PC-3 (cell line): ENCODE results near the gene MAST4. TPM values are rescaled to one million over a fixed set of nuclear protein-coding genes. Genes with fewer than 3 reads are reported as not detected.

Experiments used
- ATAC-seq: fragments of 200-7000 bp; cut with Tn5 transposase; 2 replicates; pipeline ENCODE4 v1.9.1; 2020; ENCODE audit warnings: mild to moderate bottlenecking, moderate library complexity
- BruUV-seq: library from RNA; stranded (reverse); fragments of 400-500 nt; replicated peaks from 2 replicates; lab custom pipeline; 2021; lab: Mats Ljungman, UMichigan
- CTCF ChIA-PET: fragments of 300-600 bp; sonication (Branson Sonifier 250); formaldehyde crosslinking; loops from one replicate; lab custom pipeline; 2022; ENCODE audit warnings: antibody characterized with exemption; lab: Charles Lee
- POLR2A ChIA-PET: fragments of 300-600 bp; sonication (Branson Sonifier 250); formaldehyde crosslinking; loops from one replicate; lab custom pipeline; 2022; ENCODE audit warnings: antibody characterized with exemption; ENCODE audit not compliant: unreplicated experiment; lab: Charles Lee
- DNase-seq: peaks from one replicate; pipeline ENCODE4 v3.0.0-alpha.2; 2015
- H2AFZ ChIP-seq: fragments of 300-600 bp; sonication (generic); 2 replicates; pipeline ENCODE4 v1.6.0; 2016; ENCODE audit warnings: antibody characterized with exemption, low read length
- H3F3A ChIP-seq: fragments of 300-600 bp; sonication (generic); one replicate; pipeline ENCODE4 v1.6.0; 2017; ENCODE audit warnings: antibody characterized with exemption, low read length, control low read depth, mild to moderate bottlenecking; ENCODE audit not compliant: unreplicated experiment
- H3K27ac ChIP-seq: fragments of 300-600 bp; sonication (generic); 2 replicates; pipeline ENCODE4 v1.5.1; 2016; ENCODE audit warnings: mild to moderate bottlenecking, low read length
- H3K27me3 ChIP-seq: fragments of 300-600 bp; sonication (generic); 2 replicates; pipeline ENCODE4 v1.6.1; 2016; ENCODE audit warnings: low read length, mixed read lengths
- H3K36me3 ChIP-seq: fragments of 300-600 bp; sonication (generic); 2 replicates; pipeline ENCODE4 v1.6.1; 2016; ENCODE audit warnings: low read depth, mixed run types, low read length, mixed read lengths
- H3K4me1 ChIP-seq: fragments of 300-600 bp; sonication (generic); 2 replicates; pipeline ENCODE4 v1.5.1; 2016; ENCODE audit warnings: low read length; ENCODE audit not compliant: insufficient read depth
- H3K4me2 ChIP-seq: fragments of 300-600 bp; sonication (generic); 2 replicates; pipeline ENCODE4 v1.6.0; 2016; ENCODE audit warnings: low read length
- H3K4me3 ChIP-seq: fragments of 300-600 bp; sonication (generic); 2 replicates; pipeline ENCODE4 v1.5.1; 2016; ENCODE audit warnings: mild to moderate bottlenecking, low read length, mixed read lengths
- H3K79me2 ChIP-seq: fragments of 300-600 bp; sonication (generic); 2 replicates; pipeline ENCODE4 v1.6.1; 2017; ENCODE audit warnings: low read length, mixed read lengths
- H3K9ac ChIP-seq: fragments of 300-600 bp; sonication (generic); 2 replicates; pipeline ENCODE4 v1.6.0; 2016; ENCODE audit warnings: mild to moderate bottlenecking, low read length
- H3K9me2 ChIP-seq: fragments of 300-600 bp; sonication (generic); replicated peaks from 2 replicates; pipeline ENCODE4 v1.6.1; 2016; ENCODE audit warnings: mixed run types, low read length, mixed read lengths
- H3K9me3 ChIP-seq: fragments of 300-600 bp; sonication (generic); 2 replicates; pipeline ENCODE4 v1.6.1; 2016; ENCODE audit warnings: low read length, mixed read lengths
- H4K20me1 ChIP-seq: fragments of 300-600 bp; sonication (generic); 2 replicates; pipeline ENCODE4 v1.6.1; 2016; ENCODE audit warnings: low read length, mixed read lengths
- CTCF ChIP-seq: fragments of 300-600 bp; sonication (generic); conservative IDR thresholded peaks from 2 replicates; pipeline ENCODE4 v1.5.1; 2017; ENCODE audit warnings: antibody characterized with exemption, low read depth, mild to moderate bottlenecking, low read length
- EZH2 ChIP-seq: fragments of 300-600 bp; sonication (generic); IDR thresholded peaks from one replicate; pipeline ENCODE4 v1.6.1; 2017; ENCODE audit warnings: antibody characterized with exemption, mild to moderate bottlenecking, low read length; ENCODE audit not compliant: unreplicated experiment
- EZH2phosphoT487 ChIP-seq: fragments of 300-600 bp; sonication (generic); IDR thresholded peaks from 2 replicates; pipeline ENCODE4 v1.6.1; 2018; ENCODE audit warnings: mild to moderate bottlenecking, antibody characterized with exemption, low read length, borderline replicate concordance
- intact Hi-C: fragments of 100-400 bp; cut with micrococcal nuclease; formaldehyde crosslinking; loops from 2 replicates; pipeline ENCODE4 v1.9.0; 2023
- total RNA-seq: library from RNA; depleted of rRNA; stranded (reverse); fragments of >200 nt; gene quantifications from 2 replicates; pipeline ENCODE4 v1.2.3, GENCODE V29; 2014

The MAST4 gene
- total RNA-seq, 1 experiment from 2014 or later: 7.9 TPM

- Histone ChIP-seq H3K36me3 (no peaks in the 10 kb centered on the region), H3K9me3 (no peaks in the 10 kb centered on the region), H3K4me1 (no peaks in the 10 kb centered on the region), H3F3A (no peaks in the 10 kb centered on the region), H3K27me3 (no peaks in the 10 kb centered on the region), H3K27ac (no peak overlapping the region), H3K9ac (no peak overlapping the region), H3K79me2 (no peaks in the 10 kb centered on the region), H4K20me1 (no peaks in the 10 kb centered on the region), H3K4me2 (no peak overlapping the region), H3K4me3 (no peak overlapping the region), H3K9me2 (no peaks in the 10 kb centered on the region), H2AFZ (no peak overlapping the region)
- POLR2A ChIA-PET: no interaction called here
- no peak for TF ChIP-seq CTCF
- no peak for TF ChIP-seq EZH2phosphoT487
- no peak for TF ChIP-seq EZH2
- intact Hi-C loops: no loop called here
- DNase-seq (no peak), ATAC-seq (no peak)
- CTCF ChIA-PET: no interaction called here
- BruUV-seq: no TSS peak
These were observed 28.7 kb upstream of the MAST4 start for GRCh38 chr5:66567474-66567873.

GRCh38 chr5:66570201-66570600, 26.0 kb upstream of the MAST4 start:
- DNase-seq (no peak), ATAC-seq (no peak)
- Histone ChIP-seq H3K9me2 (no peaks in the 10 kb centered on the region), H3K4me2 (no peak overlapping the region), H3K4me3 (no peak overlapping the region), H4K20me1 (no peaks in the 10 kb centered on the region), H3K4me1 (no peaks in the 10 kb centered on the region), H3F3A (no peaks in the 10 kb centered on the region), H3K27me3 (no peaks in the 10 kb centered on the region), H3K36me3 (no peaks in the 10 kb centered on the region), H3K9ac (no peak overlapping the region), H3K9me3 (no peaks in the 10 kb centered on the region), H3K27ac (no peak overlapping the region), H3K79me2 (no peaks in the 10 kb centered on the region), H2AFZ (no peak overlapping the region)
- TF ChIP-seq CTCF (no peak), EZH2phosphoT487 (no peak), EZH2 (no peak)
- ChIA-PET POLR2A (no interaction called here), CTCF (no interaction called here)
- no TSS peak for BruUV-seq
- intact Hi-C loops: no loop called here

- no peak overlapping the region for H3K4me2 ChIP-seq
- BruUV-seq: no TSS peak
- H3K4me3 ChIP-seq: no peak overlapping the region
- ATAC-seq (no peak), DNase-seq (no peak)
- H3K36me3 ChIP-seq: no peaks in the 10 kb centered on the region
- ChIA-PET CTCF (no interaction called here), POLR2A (no interaction called here)
- H3K27ac ChIP-seq: no peak overlapping the region
- no peaks in the 10 kb centered on the region for H3K4me1 ChIP-seq
- no peaks in the 10 kb centered on the region for H3K9me2 ChIP-seq
- no peak overlapping the region for H3K9ac ChIP-seq
- no peaks in the 10 kb centered on the region for H3K27me3 ChIP-seq
- TF ChIP-seq CTCF (no peak), EZH2phosphoT487 (no peak), EZH2 (no peak)
- intact Hi-C loops: no loop called here
- no peaks in the 10 kb centered on the region for H3K9me3 ChIP-seq
- H3K79me2 ChIP-seq: no peaks in the 10 kb centered on the region
- H3F3A ChIP-seq: no peaks in the 10 kb centered on the region
- no peaks in the 10 kb centered on the region for H4K20me1 ChIP-seq
- H2AFZ ChIP-seq: no peak overlapping the region
These were observed 22.5 kb upstream of the MAST4 start for GRCh38 chr5:66573733-66574132.
